NB4 (cell line): ENCODE data around the gene CACNA1F.

Source experiments
- MYC ChIP-seq: IDR thresholded peaks from 2 replicates; pipeline ENCODE4 v1.6.1; 2011; ENCODE audit warnings: low read depth, low read length
- POLR2A ChIP-seq: IDR thresholded peaks from 2 replicates; pipeline ENCODE4 v1.6.1; 2011; ENCODE audit warnings: mild to moderate bottlenecking; ENCODE audit not compliant: insufficient read length; ENCODE audit errors: extremely low read depth
- TF ChIP-seq, protein P1 (sequence below): IDR thresholded peaks from one replicate; pipeline ENCODE4 v1.5.1; 2012; ENCODE audit warnings: low read depth, low read length
- TF ChIP-seq, protein P2 (sequence below): IDR thresholded peaks from 2 replicates; pipeline ENCODE4 v1.6.1; 2011; ENCODE audit warnings: low read depth, low read length

DNA sequence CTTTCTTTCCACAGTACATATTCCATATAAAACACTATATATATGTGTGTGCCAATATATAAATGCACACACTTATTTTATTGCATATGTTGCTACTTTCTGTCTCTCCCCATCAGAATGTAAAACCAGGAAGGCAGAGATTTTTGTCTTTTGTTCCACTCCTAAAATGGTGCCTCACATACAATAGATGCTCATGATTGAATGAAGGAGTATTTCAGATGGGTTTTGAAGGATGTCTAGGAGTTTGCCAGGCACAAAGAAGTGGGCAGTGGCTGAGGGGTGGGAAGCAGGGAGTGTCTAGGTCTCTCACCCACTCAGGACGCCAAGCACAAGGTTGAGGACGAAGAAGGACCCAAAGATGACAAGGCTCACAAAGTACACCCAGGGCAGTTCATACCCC is 5.4 kb downstream of the CACNA1F start:
- TF ChIP-seq, protein P1, sequence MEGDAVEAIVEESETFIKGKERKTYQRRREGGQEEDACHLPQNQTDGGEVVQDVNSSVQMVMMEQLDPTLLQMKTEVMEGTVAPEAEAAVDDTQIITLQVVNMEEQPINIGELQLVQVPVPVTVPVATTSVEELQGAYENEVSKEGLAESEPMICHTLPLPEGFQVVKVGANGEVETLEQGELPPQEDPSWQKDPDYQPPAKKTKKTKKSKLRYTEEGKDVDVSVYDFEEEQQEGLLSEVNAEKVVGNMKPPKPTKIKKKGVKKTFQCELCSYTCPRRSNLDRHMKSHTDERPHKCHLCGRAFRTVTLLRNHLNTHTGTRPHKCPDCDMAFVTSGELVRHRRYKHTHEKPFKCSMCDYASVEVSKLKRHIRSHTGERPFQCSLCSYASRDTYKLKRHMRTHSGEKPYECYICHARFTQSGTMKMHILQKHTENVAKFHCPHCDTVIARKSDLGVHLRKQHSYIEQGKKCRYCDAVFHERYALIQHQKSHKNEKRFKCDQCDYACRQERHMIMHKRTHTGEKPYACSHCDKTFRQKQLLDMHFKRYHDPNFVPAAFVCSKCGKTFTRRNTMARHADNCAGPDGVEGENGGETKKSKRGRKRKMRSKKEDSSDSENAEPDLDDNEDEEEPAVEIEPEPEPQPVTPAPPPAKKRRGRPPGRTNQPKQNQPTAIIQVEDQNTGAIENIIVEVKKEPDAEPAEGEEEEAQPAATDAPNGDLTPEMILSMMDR: no peak
- TF ChIP-seq POLR2A (no peak), MYC (no peak)
- TF ChIP-seq, protein P2, sequence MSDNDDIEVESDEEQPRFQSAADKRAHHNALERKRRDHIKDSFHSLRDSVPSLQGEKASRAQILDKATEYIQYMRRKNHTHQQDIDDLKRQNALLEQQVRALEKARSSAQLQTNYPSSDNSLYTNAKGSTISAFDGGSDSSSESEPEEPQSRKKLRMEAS: no peak
